CD14-positive monocyte (primary cell): Measurements from ENCODE around the gene YTHDC2. TPM values are rescaled to one million over a fixed set of nuclear protein-coding genes. Genes with fewer than 3 reads are reported as not detected.

ENCODE experiments used
- DNase-seq, 3 donors: peaks; one replicate each; pipeline ENCODE4 v3.0.0-alpha.2; 2011 to 2022
- H2AFZ ChIP-seq: 2 replicates; pipeline ENCODE4 v1.6.0; 2012; ENCODE audit warnings: mild to moderate bottlenecking, low read depth, low read length, inconsistent platforms; ENCODE audit not compliant: insufficient read depth, poor library complexity, severe bottlenecking
- H3K27ac ChIP-seq, 2 donors: 1 replicate in 1 of 2; 2 replicates in 1 of 2; pipeline ENCODE4 v1.5.1; 2012 to 2013; ENCODE audit warnings: low read length in 2 of 2, control low read depth in 1 of 2, inconsistent platforms in 1 of 2, low read depth in 1 of 2, mild to moderate bottlenecking in 1 of 2
- H3K27me3 ChIP-seq, 2 donors: one replicate each; pipeline versions ENCODE4 v1.6.0 to v1.6.1; 2011 to 2013; ENCODE audit warnings: low read length in 2 of 2; ENCODE audit not compliant: control insufficient read depth in 2 of 2, insufficient read depth in 2 of 2
- H3K36me3 ChIP-seq, 2 donors: replicated peaks in 1 of 2; 1 replicate in 1 of 2; 2 replicates in 1 of 2; pipeline versions ENCODE4 v1.5.1 to v1.6.1; 2012 to 2013; ENCODE audit warnings: low read length in 2 of 2, control low read depth in 1 of 2, inconsistent platforms in 1 of 2, mild to moderate bottlenecking in 1 of 2; ENCODE audit not compliant: insufficient read depth in 2 of 2, control insufficient read depth in 1 of 2
- H3K4me1 ChIP-seq, 2 donors: 1 replicate in 1 of 2; 2 replicates in 1 of 2; pipeline versions ENCODE4 v1.5.1 to v1.6.1; 2012 to 2013; ENCODE audit warnings: low read length in 2 of 2, control low read depth in 1 of 2, inconsistent platforms in 1 of 2, mild to moderate bottlenecking in 1 of 2, moderate library complexity in 1 of 2; ENCODE audit not compliant: insufficient read depth in 2 of 2, control insufficient read depth in 1 of 2
- H3K4me2 ChIP-seq: replicated peaks from 2 replicates; pipeline ENCODE3; 2012; ENCODE audit warnings: low read length, moderate library complexity, mild to moderate bottlenecking; ENCODE audit not compliant: poor library complexity, severe bottlenecking; ENCODE audit errors: extremely low read depth
- H3K4me3 ChIP-seq, 3 experiments: fragments of 200-600 bp in 1 of 3; sonication (generic) in 1 of 3; replicated peaks in 1 of 3; 1 replicate in 2 of 3; 2 replicates in 1 of 3; pipeline ENCODE4 v1.5.1; 2011 to 2013; ENCODE audit warnings: low read length in 3 of 3, mild to moderate bottlenecking in 3 of 3, control low read depth in 2 of 3, low read depth in 2 of 3, inconsistent platforms in 1 of 3, moderate library complexity in 1 of 3
- H3K79me2 ChIP-seq: 2 replicates; pipeline ENCODE4 v1.6.0; 2012; ENCODE audit warnings: mild to moderate bottlenecking, control low read depth, inconsistent platforms, low read length, moderate library complexity; ENCODE audit not compliant: insufficient read depth
- H3K9ac ChIP-seq: 2 replicates; pipeline ENCODE4 v1.6.0; 2017; ENCODE audit warnings: low read length, mild to moderate bottlenecking; ENCODE audit not compliant: insufficient read depth, poor library complexity, severe bottlenecking
- H3K9me3 ChIP-seq, 2 donors: replicated peaks in 1 of 2; 1 replicate in 1 of 2; 2 replicates in 1 of 2; pipeline versions ENCODE4 v1.5.1 to v1.6.1; 2012 to 2013; ENCODE audit warnings: low read length in 2 of 2, control low read depth in 1 of 2; ENCODE audit not compliant: control insufficient read depth in 1 of 2, insufficient read depth in 1 of 2
- H4K20me1 ChIP-seq: 2 replicates; pipeline ENCODE4 v1.6.0; 2012; ENCODE audit warnings: mild to moderate bottlenecking, low read length, control low read depth, moderate library complexity; ENCODE audit not compliant: insufficient read depth
- H3K27ac Mint-ChIP-seq, 7 donors: one replicate each; pipeline ENCODE4 v1.8.0; 2020; ENCODE audit warnings: mild to moderate bottlenecking in 7 of 7, mixed read lengths in 7 of 7, moderate library complexity in 6 of 7, inconsistent platforms in 2 of 7
- H3K27me3 Mint-ChIP-seq, 3 donors: one replicate each; pipeline ENCODE4 v1.8.0; 2021 to 2022; ENCODE audit warnings: low read depth in 3 of 3, mild to moderate bottlenecking in 3 of 3, mixed read lengths in 3 of 3, moderate library complexity in 3 of 3, inconsistent platforms in 1 of 3
- H3K36me3 Mint-ChIP-seq, 2 donors: one replicate each; pipeline ENCODE4 v1.8.0; 2020; ENCODE audit warnings: mixed read lengths in 2 of 2, inconsistent platforms in 1 of 2, mild to moderate bottlenecking in 1 of 2
- H3K4me1 Mint-ChIP-seq: one replicate; pipeline ENCODE4 v1.8.0; 2020; ENCODE audit warnings: mild to moderate bottlenecking, mixed read lengths
- H3K4me3 Mint-ChIP-seq, 2 donors: one replicate each; pipeline ENCODE4 v1.8.0; 2020; ENCODE audit warnings: mild to moderate bottlenecking in 2 of 2, mixed read lengths in 2 of 2, moderate library complexity in 1 of 2
- H3K9me3 Mint-ChIP-seq, 7 donors: one replicate each; pipeline ENCODE4 v1.8.0; 2020 to 2022; ENCODE audit warnings: mixed read lengths in 7 of 7, mild to moderate bottlenecking in 6 of 7, moderate library complexity in 6 of 7, inconsistent platforms in 2 of 7
- intact Hi-C, 2 donors: fragments of 100-400 bp; cut with micrococcal nuclease; formaldehyde crosslinking; loops; one replicate each; pipeline versions ENCODE4 v1.15.0 to v1.15.1; 2023
- polyA plus RNA-seq, 3 donors: library from polyadenylated mRNA; depleted of rRNA in 1 of 3; unstranded in 2 of 3; stranded (reverse) in 1 of 3; fragments of 300-500 nt in 2 of 3; fragments of >200 nt in 1 of 3; fragmentation: Illumina TruSeq in 2 of 3; gene quantifications; 1 replicate in 2 of 3; 2 replicates in 1 of 3; pipeline ENCODE4 v1.2.3, GENCODE V29; 2012 to 2021
- TF ChIP-seq, protein P1 (sequence below): fragments of 200-600 bp; IDR thresholded peaks from one replicate; pipeline ENCODE4 v1.8.0; 2022; ENCODE audit warnings: antibody characterized with exemption, mild to moderate bottlenecking

Gene YTHDC2
- polyA plus RNA-seq, 3 donors = 5.8 to 10.3 (median 10.3) TPM

DNA sequence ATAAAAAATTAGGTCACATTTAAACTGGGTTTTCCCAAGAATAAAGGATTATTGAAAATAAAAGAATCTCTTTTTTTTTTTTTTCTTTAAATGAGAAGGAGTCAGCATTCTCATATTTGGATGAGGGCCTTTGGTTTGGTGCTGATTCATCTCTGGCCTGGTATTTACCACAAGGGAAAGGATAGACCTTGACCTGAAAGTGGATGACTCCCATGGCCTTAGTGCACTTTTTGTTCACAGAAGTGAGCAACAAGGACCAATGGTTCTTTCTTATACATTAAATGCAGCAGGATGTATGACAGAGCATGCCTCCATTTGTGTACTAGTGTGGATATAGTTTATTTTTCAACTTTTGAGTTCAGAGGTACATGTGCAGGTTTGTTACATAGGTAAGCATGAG is 6.9 kb downstream of the YTHDC2 start:
- no peak overlapping the region for H3K4me3 Mint-ChIP-seq
- peaks cover 35 to 49% of the 10 kb centered on the region in 2 donors for H3K36me3 Mint-ChIP-seq
- H3K27me3 ChIP-seq = no peaks in the 10 kb centered on the region
- no peak overlapping the region for H3K4me2 ChIP-seq
- H3K9me3 Mint-ChIP-seq = no peaks in the 10 kb centered on the region
- peaks cover 17 to 44% of the 10 kb centered on the region in 2 donors for H3K36me3 ChIP-seq
- peaks cover 16% of the 10 kb centered on the region for H3K4me1 Mint-ChIP-seq
- H3K9ac ChIP-seq = no peak overlapping the region
- no peaks in the 10 kb centered on the region for H3K9me3 ChIP-seq
- H3K4me3 ChIP-seq = no peak overlapping the region
- no peak overlapping the region for H3K27ac ChIP-seq
- H3K27me3 Mint-ChIP-seq = no peaks in the 10 kb centered on the region
- H2AFZ ChIP-seq = no peak overlapping the region
- peaks cover 50% of the 10 kb centered on the region for H3K79me2 ChIP-seq
- peaks cover 13 to 16% of the 10 kb centered on the region in 2 donors for H3K4me1 ChIP-seq
- no peaks in the 10 kb centered on the region for H4K20me1 ChIP-seq
- intact Hi-C loops = no loop called here
- TF ChIP-seq, protein P1, sequence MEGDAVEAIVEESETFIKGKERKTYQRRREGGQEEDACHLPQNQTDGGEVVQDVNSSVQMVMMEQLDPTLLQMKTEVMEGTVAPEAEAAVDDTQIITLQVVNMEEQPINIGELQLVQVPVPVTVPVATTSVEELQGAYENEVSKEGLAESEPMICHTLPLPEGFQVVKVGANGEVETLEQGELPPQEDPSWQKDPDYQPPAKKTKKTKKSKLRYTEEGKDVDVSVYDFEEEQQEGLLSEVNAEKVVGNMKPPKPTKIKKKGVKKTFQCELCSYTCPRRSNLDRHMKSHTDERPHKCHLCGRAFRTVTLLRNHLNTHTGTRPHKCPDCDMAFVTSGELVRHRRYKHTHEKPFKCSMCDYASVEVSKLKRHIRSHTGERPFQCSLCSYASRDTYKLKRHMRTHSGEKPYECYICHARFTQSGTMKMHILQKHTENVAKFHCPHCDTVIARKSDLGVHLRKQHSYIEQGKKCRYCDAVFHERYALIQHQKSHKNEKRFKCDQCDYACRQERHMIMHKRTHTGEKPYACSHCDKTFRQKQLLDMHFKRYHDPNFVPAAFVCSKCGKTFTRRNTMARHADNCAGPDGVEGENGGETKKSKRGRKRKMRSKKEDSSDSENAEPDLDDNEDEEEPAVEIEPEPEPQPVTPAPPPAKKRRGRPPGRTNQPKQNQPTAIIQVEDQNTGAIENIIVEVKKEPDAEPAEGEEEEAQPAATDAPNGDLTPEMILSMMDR = no peak
- no peak for DNase-seq
- H3K27ac Mint-ChIP-seq = no peak overlapping the region

- TF ChIP-seq, protein P1 = no peak
- H3K27ac ChIP-seq = no peak overlapping the region
- no peak overlapping the region for H3K27ac Mint-ChIP-seq
- no peak overlapping the region for H3K4me2 ChIP-seq
- intact Hi-C loops = no loop called here
- H3K4me3 ChIP-seq = no peak overlapping the region
- no peaks in the 10 kb centered on the region for H3K27me3 ChIP-seq
- no peaks in the 10 kb centered on the region for H3K27me3 Mint-ChIP-seq
- no peak overlapping the region for H3K4me3 Mint-ChIP-seq
- no peak overlapping the region for H2AFZ ChIP-seq
- peaks cover 14% of the 10 kb centered on the region for H3K4me1 Mint-ChIP-seq
- peaks cover 45% of the 10 kb centered on the region for H3K79me2 ChIP-seq
- DNase-seq = no peak
- no peaks in the 10 kb centered on the region for H4K20me1 ChIP-seq
- H3K9me3 Mint-ChIP-seq = no peaks in the 10 kb centered on the region
- peaks cover 33 to 45% of the 10 kb centered on the region in 2 donors for H3K36me3 Mint-ChIP-seq
- no peak overlapping the region for H3K9ac ChIP-seq
- H3K36me3 ChIP-seq = peaks cover 17 to 44% of the 10 kb centered on the region in 2 donors
- H3K9me3 ChIP-seq = no peaks in the 10 kb centered on the region
- H3K4me1 ChIP-seq = peaks cover 15 to 21% of the 10 kb centered on the region in 2 donors
Observed at GRCh38 chr5:113520899-113521298, 7.4 kb downstream of the YTHDC2 start.
